Nucleus accumbens (tissue), 56 donors: ENCODE measurements around the gene F10.

Experiments used
- DNase-seq, 56 donors: peaks; one replicate each; lab custom pipeline; 2025; lab: John Stamatoyannopoulos, UW

The F10 gene

GRCh38 chr13:113162783-113163685 lies 40.4 kb downstream of the F10 start:
- no peak for DNase-seq

- no peak for DNase-seq
Measured at GRCh38 chr13:113164492-113164891, 41.9 kb downstream of the F10 start.

- no peak for DNase-seq
Measured at GRCh38 chr13:113166266-113166665, 43.7 kb downstream of the F10 start.

GRCh38 chr13:113166681-113167080 lies 44.1 kb downstream of the F10 start:
- DNase-seq, result no peak

- DNase-seq, result no peak
Measured at GRCh38 chr13:113167155-113167554, 44.6 kb downstream of the F10 start.

- no peak for DNase-seq
Measured at GRCh38 chr13:113167575-113167974, 45.0 kb downstream of the F10 start.

- no peak for DNase-seq
Measured at GRCh38 chr13:113168211-113168610, 45.6 kb downstream of the F10 start.

GRCh38 chr13:113169277-113170272 lies 47.0 kb downstream of the F10 start:
- DNase-seq, result no peak

- no peak for DNase-seq
Measured at GRCh38 chr13:113170511-113170910, 47.9 kb downstream of the F10 start.

GRCh38 chr13:113171250-113172125 lies 48.9 kb downstream of the F10 start:
- DNase-seq, result no peak

- DNase-seq, result no peak
Measured at GRCh38 chr13:113172419-113172926, 49.9 kb downstream of the F10 start.

GRCh38 chr13:113176280-113176679 lies 53.7 kb downstream of the F10 start:
- DNase-seq, result no peak

GRCh38 chr13:113176822-113177221 lies 54.2 kb downstream of the F10 start:
- no peak for DNase-seq

GRCh38 chr13:113178070-113178895 lies 55.7 kb downstream of the F10 start:
- DNase-seq, result no peak

- no peak for DNase-seq
Measured at GRCh38 chr13:113178896-113179167, 56.2 kb downstream of the F10 start.

GRCh38 chr13:113179374-113180230 lies 57.0 kb downstream of the F10 start:
- DNase-seq, result no peak

GRCh38 chr13:113182046-113182445 lies 59.4 kb downstream of the F10 start:
- DNase-seq, result no peak

GRCh38 chr13:113183450-113184129 lies 61.0 kb downstream of the F10 start:
- no peak for DNase-seq
